MCF 10A (cell line): ENCODE data around the gene ZSCAN12. TPM values are rescaled to one million over a fixed set of nuclear protein-coding genes. Genes with fewer than 3 reads are reported as not detected.
"Not testable (repeated sequence)": the region's sequence is repeated elsewhere in the genome, so short reads cannot be mapped to it uniquely, and the experiment has no call there.

Source experiments
- BruUV-seq: library from RNA; stranded (reverse); fragments of 400-500 nt; replicated peaks from 2 replicates; lab custom pipeline; 2021; lab: Mats Ljungman, UMichigan
- CTCF ChIA-PET: fragments of 300-600 bp; sonication (Branson Sonifier 250); formaldehyde crosslinking; extraction: SDS; loops from one replicate; lab custom pipeline; 2021; ENCODE audit warnings: antibody characterized with exemption, inconsistent platforms; lab: Yijun Ruan, JAX
- POLR2A ChIA-PET: fragments of 300-600, 350-650 bp; sonication (Branson Sonifier 250); formaldehyde crosslinking; extraction: SDS; loops from one replicate; lab custom pipeline; 2020; ENCODE audit warnings: antibody characterized with exemption, inconsistent platforms; lab: Yijun Ruan, JAX
- DNase-seq: peaks from one replicate; pipeline ENCODE4 v3.0.0-alpha.2; 2018; ENCODE audit not compliant: unreplicated experiment
- H3K27ac Mint-ChIP-seq: one replicate; pipeline ENCODE4 v1.8.0; 2022; ENCODE audit warnings: mild to moderate bottlenecking, low read depth, mixed read lengths; ENCODE audit not compliant: unreplicated experiment
- H3K27me3 Mint-ChIP-seq: one replicate; pipeline ENCODE4 v1.8.0; 2022; ENCODE audit warnings: mixed read lengths; ENCODE audit not compliant: insufficient read depth, unreplicated experiment
- H3K36me3 Mint-ChIP-seq: one replicate; pipeline ENCODE4 v1.8.0; 2022; ENCODE audit warnings: mild to moderate bottlenecking, moderate library complexity, mixed read lengths; ENCODE audit not compliant: insufficient read depth, unreplicated experiment
- H3K4me1 Mint-ChIP-seq: one replicate; pipeline ENCODE4 v1.8.0; 2022; ENCODE audit warnings: mixed read lengths; ENCODE audit not compliant: insufficient read depth, unreplicated experiment
- H3K4me3 Mint-ChIP-seq: one replicate; pipeline ENCODE4 v1.8.0; 2022; ENCODE audit warnings: mild to moderate bottlenecking, moderate library complexity, mixed read lengths; ENCODE audit not compliant: unreplicated experiment
- H3K9me3 Mint-ChIP-seq: one replicate; pipeline ENCODE4 v1.8.0; 2022; ENCODE audit warnings: mixed read lengths; ENCODE audit not compliant: unreplicated experiment
- intact Hi-C: fragments of 100-400 bp; cut with micrococcal nuclease; formaldehyde crosslinking; loops from 2 replicates; pipeline ENCODE4 v1.14.1; 2022
- total RNA-seq: library from RNA; stranded (reverse); gene quantifications from 2 replicates; pipeline ENCODE4 v1.2.3, GENCODE V29; 2022
- TF ChIP-seq, protein P1 (sequence below): fragments of 200-600 bp; IDR thresholded peaks from one replicate; pipeline ENCODE4 v1.8.0; 2022; ENCODE audit warnings: antibody characterized with exemption, mild to moderate bottlenecking; ENCODE audit not compliant: unreplicated experiment

The ZSCAN12 gene
- total RNA-seq, 1 experiment from 2014 or later = 4.4 TPM

DNA sequence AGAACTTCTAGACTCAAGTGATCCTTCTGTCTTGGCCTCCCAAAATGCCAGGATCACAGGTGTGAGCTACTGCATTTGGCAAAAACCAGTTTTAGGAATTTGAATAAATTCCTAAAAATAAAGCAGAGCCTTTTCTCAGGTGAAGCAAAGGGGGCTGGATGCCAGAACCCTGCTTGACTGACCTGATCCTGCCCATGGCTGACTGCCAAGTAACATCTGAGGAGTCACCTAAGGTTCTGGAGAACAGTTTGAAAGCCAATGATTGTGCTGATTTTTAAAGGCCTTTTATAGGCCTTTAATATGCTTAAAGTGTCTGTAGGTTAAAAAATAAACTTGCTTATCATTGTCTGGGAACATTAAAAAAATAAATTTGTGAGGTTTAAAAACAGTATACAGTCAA is 14.1 kb upstream of the ZSCAN12 start:
- Mint-ChIP-seq H3K27me3 (no peaks in the 10 kb centered on the region), H3K27ac (no peak overlapping the region), H3K9me3 (no peaks in the 10 kb centered on the region), H3K4me3 (no peak overlapping the region), H3K36me3 (no peaks in the 10 kb centered on the region), H3K4me1 (no peaks in the 10 kb centered on the region)
- DNase-seq = peak; percentile 8
- intact Hi-C loops = no loop called here
- ChIA-PET POLR2A (no interaction called here), CTCF (no interaction called here)
- no TSS peak for BruUV-seq
- TF ChIP-seq, protein P1, sequence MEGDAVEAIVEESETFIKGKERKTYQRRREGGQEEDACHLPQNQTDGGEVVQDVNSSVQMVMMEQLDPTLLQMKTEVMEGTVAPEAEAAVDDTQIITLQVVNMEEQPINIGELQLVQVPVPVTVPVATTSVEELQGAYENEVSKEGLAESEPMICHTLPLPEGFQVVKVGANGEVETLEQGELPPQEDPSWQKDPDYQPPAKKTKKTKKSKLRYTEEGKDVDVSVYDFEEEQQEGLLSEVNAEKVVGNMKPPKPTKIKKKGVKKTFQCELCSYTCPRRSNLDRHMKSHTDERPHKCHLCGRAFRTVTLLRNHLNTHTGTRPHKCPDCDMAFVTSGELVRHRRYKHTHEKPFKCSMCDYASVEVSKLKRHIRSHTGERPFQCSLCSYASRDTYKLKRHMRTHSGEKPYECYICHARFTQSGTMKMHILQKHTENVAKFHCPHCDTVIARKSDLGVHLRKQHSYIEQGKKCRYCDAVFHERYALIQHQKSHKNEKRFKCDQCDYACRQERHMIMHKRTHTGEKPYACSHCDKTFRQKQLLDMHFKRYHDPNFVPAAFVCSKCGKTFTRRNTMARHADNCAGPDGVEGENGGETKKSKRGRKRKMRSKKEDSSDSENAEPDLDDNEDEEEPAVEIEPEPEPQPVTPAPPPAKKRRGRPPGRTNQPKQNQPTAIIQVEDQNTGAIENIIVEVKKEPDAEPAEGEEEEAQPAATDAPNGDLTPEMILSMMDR = no peak

DNA sequence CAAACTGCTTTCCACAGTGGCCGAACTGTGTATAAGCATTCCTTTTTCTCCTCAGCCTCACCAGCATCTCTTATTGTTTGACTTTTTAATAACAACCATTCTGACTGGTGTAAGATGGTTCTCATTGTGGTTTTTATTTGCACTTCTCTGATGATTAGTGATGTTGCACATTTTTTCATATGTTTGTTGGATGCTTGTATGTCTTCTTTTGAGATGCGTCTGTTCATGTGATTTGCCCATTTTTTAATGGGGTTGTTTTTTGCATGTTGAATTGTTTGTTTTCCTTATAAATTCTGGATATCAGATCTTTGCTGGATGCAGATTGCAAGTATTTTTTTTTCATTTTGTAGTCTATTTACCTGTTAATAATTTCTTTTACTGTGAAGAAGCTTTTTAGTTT is 11.2 kb upstream of the ZSCAN12 start:
- Mint-ChIP-seq H3K27me3 (no peaks in the 10 kb centered on the region), H3K9me3 (no peaks in the 10 kb centered on the region), H3K27ac (no peak overlapping the region), H3K4me1 (no peaks in the 10 kb centered on the region), H3K4me3 (no peak overlapping the region), H3K36me3 (no peaks in the 10 kb centered on the region)
- ChIA-PET CTCF (no interaction called here), POLR2A (no interaction called here)
- TF ChIP-seq, protein P1 = no peak
- intact Hi-C loops = no loop called here
- no TSS peak for BruUV-seq
- no peak for DNase-seq

DNA sequence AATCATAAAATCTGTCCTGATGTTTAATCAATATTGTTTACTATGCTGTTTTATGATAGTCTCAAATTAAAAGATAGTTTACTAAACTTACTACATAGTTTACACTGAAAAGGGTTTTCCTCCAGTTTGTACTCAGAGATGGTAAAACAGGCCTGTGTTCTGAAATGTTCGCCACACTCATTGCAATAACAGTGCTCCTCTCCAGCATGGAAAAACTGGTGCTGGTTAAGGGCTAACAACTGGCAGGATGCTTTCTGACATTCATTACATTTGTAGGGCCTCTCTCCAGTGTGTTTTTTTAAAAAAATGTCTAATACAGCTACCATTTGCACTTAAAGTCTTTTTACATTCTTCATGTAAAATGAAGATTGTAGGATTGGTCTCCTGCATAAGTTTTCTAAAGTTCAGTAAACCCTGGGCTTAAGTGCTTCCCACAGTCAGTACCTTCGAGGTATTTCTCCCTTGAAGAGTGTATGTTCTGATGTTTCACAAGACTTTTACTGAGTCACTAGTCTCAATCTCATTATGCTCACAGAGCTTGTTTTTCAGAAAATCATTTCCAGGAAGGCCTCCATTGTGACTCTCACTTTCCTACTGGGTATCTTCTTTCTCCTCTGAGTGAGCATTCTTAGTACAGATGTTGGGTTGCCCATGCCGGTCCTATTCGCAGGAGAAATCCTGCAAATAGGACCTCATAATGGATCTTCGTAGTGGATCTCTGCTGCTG is 8.7 kb upstream of the ZSCAN12 start:
- Mint-ChIP-seq H3K4me1 (no peaks in the 10 kb centered on the region), H3K9me3 (no peaks in the 10 kb centered on the region), H3K4me3 (no peak overlapping the region), H3K36me3 (no peaks in the 10 kb centered on the region), H3K27ac (no peak overlapping the region), H3K27me3 (no peaks in the 10 kb centered on the region)
- DNase-seq = peak; percentile 5
- intact Hi-C loops = no loop called here
- CTCF ChIA-PET = interaction anchor here (0.7 kb wide), 1 partner anchor 10 kb away, joined by 3 read pairs; no protein-coding TSS in a partner anchor
- TF ChIP-seq, protein P1 = no peak
- BruUV-seq = no TSS peak
- POLR2A ChIA-PET = interaction anchor here (1.1 to 1.3 kb wide), 2 partner anchors 17 to 32 kb away, joined by 3 read pairs; no protein-coding TSS in a partner anchor

DNA sequence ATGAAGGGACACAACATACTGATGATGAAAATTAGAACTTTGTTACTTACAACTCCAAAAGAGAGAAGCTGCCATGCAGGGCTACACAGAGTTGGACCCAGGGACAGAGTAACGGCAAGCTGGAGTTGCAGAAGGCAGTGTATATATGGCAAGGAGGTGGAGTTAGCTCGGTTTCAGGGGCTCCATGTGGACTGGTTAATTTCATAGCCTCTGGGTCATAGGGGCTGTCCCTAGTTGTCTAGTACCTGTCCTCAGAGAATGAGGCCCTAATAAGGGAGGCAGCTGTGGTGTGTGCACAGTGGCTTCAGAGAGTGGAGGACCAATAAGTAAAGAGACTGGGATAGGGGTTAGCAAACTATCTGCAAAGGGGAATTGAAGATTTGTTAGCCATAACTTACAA is 7.9 kb upstream of the ZSCAN12 start:
- ChIA-PET POLR2A (interaction anchor here (1.1 to 1.3 kb wide), 2 partner anchors 18 to 33 kb away, joined by 3 read pairs; no protein-coding TSS in a partner anchor), CTCF (no interaction called here)
- Mint-ChIP-seq H3K9me3 (no peaks in the 10 kb centered on the region), H3K27ac (no peak overlapping the region), H3K27me3 (no peaks in the 10 kb centered on the region), H3K4me3 (no peak overlapping the region), H3K4me1 (no peaks in the 10 kb centered on the region), H3K36me3 (no peaks in the 10 kb centered on the region)
- TF ChIP-seq, protein P1 = no peak
- no TSS peak for BruUV-seq
- intact Hi-C loops = no loop called here
- no peak for DNase-seq

DNA sequence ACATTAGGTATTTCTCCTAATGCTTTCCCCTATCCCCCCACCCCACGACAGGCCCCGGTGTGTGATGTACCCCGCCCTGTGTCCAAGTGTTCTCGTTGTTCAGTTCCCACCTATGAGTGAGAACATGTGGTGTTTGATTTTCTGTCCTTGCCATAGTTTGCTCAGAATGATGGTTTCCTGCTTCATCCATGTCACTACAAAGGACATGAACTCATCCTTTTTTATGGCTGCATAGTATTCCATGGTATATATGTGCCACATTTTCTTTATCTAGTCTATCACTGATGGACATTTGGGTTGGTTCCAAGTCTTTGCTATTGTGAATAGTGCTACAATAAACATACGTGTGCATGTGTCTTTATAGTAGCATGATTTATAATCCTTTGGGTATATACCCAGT is 4.4 kb upstream of the ZSCAN12 start:
- H3K9me3 Mint-ChIP-seq, DNase-seq, H3K36me3 Mint-ChIP-seq, H3K27ac Mint-ChIP-seq, BruUV-seq, intact Hi-C loops, H3K27me3 Mint-ChIP-seq, H3K4me3 Mint-ChIP-seq, CTCF ChIA-PET: not testable (repeated sequence)
- H3K4me1 Mint-ChIP-seq = peaks cover 15% of the 10 kb centered on the region
- POLR2A ChIA-PET = interaction anchor here (1.5 kb wide), 1 partner anchor 19 kb away, joined by 3 read pairs; no protein-coding TSS in a partner anchor
